ENCODE measurements around the gene ZNF878. TPM values are rescaled to one million over a fixed set of nuclear protein-coding genes. Genes with fewer than 3 reads are reported as not detected.

The ZNF878 gene
- total and polyA plus RNA-seq, 2 of the 8 experiments (the other 6 are each of a cell fraction or from before 2014, with no cell fraction given), result 0.91 to 9.1 TPM

GRCh38 chr19:12090807-12091206 lies 38.0 kb upstream of the ZNF878 start:
- Histone ChIP-seq H2BK120ac (replicated peaks; ENCODE audit: low read depth, low read length) (no peak overlapping the region), H3K4ac (replicated peaks; ENCODE audit: insufficient read length, low read depth, low read length) (no peak overlapping the region), H4K5ac (ENCODE audit: insufficient read length, low read depth, low read length) (no peak overlapping the region), H2BK15ac (ENCODE audit: low read length) (no peak overlapping the region), H3K18ac (ENCODE audit: extremely low read depth, low read length) (no peak overlapping the region), H3K36me3 (ENCODE audit: control insufficient read depth in 2 of 4, insufficient read depth in 4 of 4, low read length in 3 of 4) (peaks cover 2 to 17% (median 9%) of the 10 kb centered on the region in 4 experiments; a peak in 5 of 8 replicates), H3K4me2 (ENCODE audit: insufficient read depth in 1 of 2, low read depth in 2 of 2, low read length in 2 of 2) (no peak overlapping the region), H3K56ac (replicated peaks; ENCODE audit: insufficient read length, low read depth, low read length) (no peak overlapping the region), H2BK12ac (ENCODE audit: low read depth, low read length) (no peak overlapping the region), H4K91ac (replicated peaks; ENCODE audit: insufficient read length, low read length) (no peak overlapping the region), H3K79me1 (ENCODE audit: low read depth, low read length) (peaks cover 3% of the 10 kb centered on the region; the same call in 1 of the 2 replicates), H2AFZ (ENCODE audit: low read length) (no peak overlapping the region), H3K27ac (ENCODE audit: low read depth, low read length) (no peak overlapping the region), H2BK5ac (ENCODE audit: low read depth, low read length) (no peak overlapping the region), H4K8ac (ENCODE audit: extremely low read depth, insufficient read depth, low read length) (no peak overlapping the region), H3K14ac (ENCODE audit: insufficient read length) (no peak overlapping the region), H3K9ac (replicated peaks in 1 of 4; ENCODE audit: extremely low read depth in 1 of 4, low read depth in 3 of 4, low read length in 3 of 4) (no peak overlapping the region), H3K23ac (ENCODE audit: insufficient read length) (no peak overlapping the region), H4K20me1 (replicated peaks in 1 of 2; ENCODE audit: control insufficient read depth in 1 of 2, insufficient read depth in 2 of 2, low read length in 2 of 2) (no peaks in the 10 kb centered on the region), H3K79me2 (ENCODE audit: control insufficient read depth in 1 of 2, insufficient read depth in 2 of 2, low read length in 2 of 2) (peaks cover 0 to 27% of the 10 kb centered on the region in 2 experiments; a peak in 3 of 4 replicates), H3K4me3 (ENCODE audit: extremely low read depth in 1 of 4, insufficient read depth in 2 of 4, low read depth in 3 of 4, low read length in 4 of 4) (no peak overlapping the region), H3K9me3 (ENCODE audit: insufficient read depth in 2 of 2, low read depth in 1 of 2, low read length in 1 of 2) (no peaks in the 10 kb centered on the region), H2AK5ac (ENCODE audit: low read depth, low read length) (no peak overlapping the region), H3K4me1 (replicated peaks in 1 of 4; ENCODE audit: control insufficient read depth in 3 of 4, insufficient read depth in 4 of 4, low read length in 3 of 4) (no peaks in the 10 kb centered on the region; a peak in 1 of 7 replicates), H3K23me2 (ENCODE audit: low read depth, low read length) (0 out of 2 replicates have a peak, but pooled peaks cover 2% of the 10 kb centered on the region), H3K27me3 (replicated peaks in 1 of 4; ENCODE audit: control insufficient read depth in 3 of 4, extremely low read depth in 1 of 4, insufficient read depth in 3 of 4, low read length in 3 of 4) (no peaks in the 10 kb centered on the region), H2BK20ac (ENCODE audit: low read length) (no peak overlapping the region)
- TF ChIP-seq RAD21 (IDR thresholded peaks at IDR 0.05 in 1 of 2, conservative IDR thresholded peaks at IDR 0.05 in 1 of 2; ENCODE audit: low read depth in 2 of 2, low read length in 2 of 2), result peak; percentile 75 to 76
- peak; percentile 63 to 71 (median 70) for TF ChIP-seq CTCF (IDR thresholded peaks at IDR 0.05; ENCODE audit: control extremely low read depth in 1 of 3, insufficient read depth in 1 of 3, low read depth in 1 of 3, low read length in 3 of 3)
- TF ChIP-seq HDAC2 (IDR thresholded peaks at IDR 0.05; ENCODE audit: borderline replicate concordance in 1 of 2, low read depth in 2 of 2, low read length in 2 of 2), result no peak
- TF ChIP-seq POLR2A (IDR thresholded peaks at IDR 0.05; ENCODE audit: control extremely low read depth in 1 of 2, low read depth in 2 of 2, low read length in 2 of 2), result no peak
- 68% methylated on average over 5 of the region's 5 CpGs; no CpG with 5 or more reads in 1 of the 2 experiments for WGBS, 2 experiments (ENCODE audit: extremely low coverage in 1 of 2, insufficient coverage in 1 of 2, insufficient read length in 1 of 2, insufficient replicate concordance in 2 of 2, low coverage in 1 of 2, low lambda C conversion rate in 2 of 2, missing lambda C conversion rate in 1 of 2)
- POLR2A ChIA-PET (ENCODE audit: partially characterized antibody), result interaction anchor here (0.9 to 4.8 kb wide), 11 partner anchors 8 to 405 kb away, joined by 3 to 24 read pairs (median 4); partner anchors contain the start of genes ZNF20 and ZNF878
- CTCF ChIA-PET (ENCODE audit: partially characterized antibody), result interaction anchor here (0.5 to 4.4 kb wide), 45 partner anchors 9 to 682 kb away, joined by 3 to 28 read pairs (median 4); partner anchors contain the start of genes ZNF20, ZNF433, ZNF625 and ZNF700
- FAIRE-seq (no peak), DNase-seq (ENCODE audit: low read depth in 1 of 2, low spot score in 2 of 2) (peak in 1 of 2 experiments; percentile 83)

Data from H1 (cell line).